K562 (cell line): ENCODE results near the gene P2RX2. TPM values are rescaled to one million over a fixed set of nuclear protein-coding genes. Genes with fewer than 3 reads are reported as not detected.

Experiments
- BCL6 ChIP-seq: fragments of 250-450 bp; sonication (Bioruptor Pico); IDR thresholded peaks from 2 replicates; pipeline ENCODE4 v1.4.0; 2020
- BRF1 ChIP-seq: IDR thresholded peaks from 3 replicates; pipeline ENCODE4 v1.6.1; 2011; ENCODE audit warnings: borderline replicate concordance, mild to moderate bottlenecking; ENCODE audit not compliant: insufficient read length; ENCODE audit errors: extremely low read depth
- E2F6 ChIP-seq, 2 experiments: IDR thresholded peaks; 2 replicates each; pipeline ENCODE4 v1.6.1; 2011; ENCODE audit warnings: borderline replicate concordance in 1 of 2, control low read depth in 1 of 2, low read depth in 1 of 2, low read length in 1 of 2, mild to moderate bottlenecking in 1 of 2, mixed read lengths in 1 of 2, moderate library complexity in 1 of 2; ENCODE audit not compliant: insufficient read depth in 1 of 2, insufficient read length in 1 of 2, poor library complexity in 1 of 2, severe bottlenecking in 1 of 2; ENCODE audit errors: extremely low read depth in 1 of 2
- FOXP1 ChIP-seq: sonication (generic); formaldehyde crosslinking; IDR thresholded peaks from 2 replicates; pipeline ENCODE4 v1.8.0; 2022; ENCODE audit warnings: mild to moderate bottlenecking, missing genetic modification reagents
- GABPB1 ChIP-seq: sonication (generic); formaldehyde crosslinking; IDR thresholded peaks from 2 replicates; pipeline ENCODE4 v1.8.0; 2022; ENCODE audit warnings: mild to moderate bottlenecking, missing genetic modification reagents
- MCM5 ChIP-seq: fragments of 450-650 bp; IDR thresholded peaks from 2 replicates; pipeline ENCODE4 v1.6.1; 2016; ENCODE audit warnings: low read depth
- MECOM ChIP-seq: fragments of 250-450 bp; sonication (Bioruptor Pico); IDR thresholded peaks from 2 replicates; pipeline ENCODE4 v1.8.0; 2022; ENCODE audit warnings: inconsistent platforms
- NFIC ChIP-seq: fragments of 450-650 bp; IDR thresholded peaks from 2 replicates; pipeline ENCODE4 v1.6.1; 2017; ENCODE audit warnings: mild to moderate bottlenecking, inconsistent platforms
- PATZ1 ChIP-seq: fragments of 250-450 bp; sonication (Bioruptor Pico); IDR thresholded peaks from 2 replicates; pipeline ENCODE4 v1.5.0; 2020; ENCODE audit warnings: mild to moderate bottlenecking, borderline replicate concordance
- PML ChIP-seq: IDR thresholded peaks from 2 replicates; pipeline ENCODE4 v1.6.1; 2012; ENCODE audit warnings: low read length, inconsistent platforms
- PYGO2 ChIP-seq: fragments of 450-650 bp; IDR thresholded peaks from 2 replicates; pipeline ENCODE4 v1.6.1; 2016; ENCODE audit warnings: mild to moderate bottlenecking, missing genetic modification characterization, moderate library complexity, missing compliant biosample characterization
- RERE ChIP-seq: sonication (generic); formaldehyde crosslinking; IDR thresholded peaks from 2 replicates; pipeline ENCODE4 v1.8.0; 2023; ENCODE audit warnings: missing genetic modification reagents, mild to moderate bottlenecking, borderline replicate concordance
- SMAD2 ChIP-seq: fragments of 150-350 bp; IDR thresholded peaks from 2 replicates; pipeline ENCODE4 v1.6.1; 2014; ENCODE audit warnings: low read depth, mild to moderate bottlenecking, low read length
- TRIM25 ChIP-seq: fragments of 450-650 bp; IDR thresholded peaks from 2 replicates; pipeline ENCODE4 v1.7.0; 2016; ENCODE audit warnings: borderline replicate concordance
- ZNF740 ChIP-seq, 3 experiments: fragments of 200-800 bp in 1 of 3; sonication (Bioruptor generic) in 1 of 3; sonication (generic) in 1 of 3; formaldehyde crosslinking in 1 of 3; IDR thresholded peaks; 2 replicates each; pipeline versions ENCODE4 v1.6.1 to v1.8.0; 2016 to 2022; ENCODE audit warnings: mild to moderate bottlenecking in 2 of 3, missing compliant biosample characterization in 2 of 3, missing genetic modification characterization in 2 of 3, missing genetic modification reagents in 1 of 3
- polyA plus RNA-seq, 8 experiments: library from polyadenylated mRNA; depleted of rRNA in 4 of 8; stranded (reverse) in 5 of 8; unstranded in 3 of 8; fragments of >200 nt; fragmentation: Nextera tagmentation in 2 of 8; fragmentation: Illumina TruSeq in 1 of 8; extraction: Ambion mirVana in 2 of 8; extraction: Trizol in 1 of 8; gene quantifications; 2 replicates each; pipeline versions ENCODE4 v1.2.1 to v1.2.3, GENCODE V29; 2011 to 2014; ENCODE audit warnings: inconsistent platforms in 1 of 8, missing spikeins in 1 of 8
- total RNA-seq, 7 experiments: library from RNA; depleted of rRNA in 6 of 7; stranded (reverse); fragments of >200 nt in 6 of 7; fragmentation: Illumina TruSeq in 2 of 7; extraction: Trizol in 2 of 7; gene quantifications; 2 replicates each; pipeline versions ENCODE4 v1.2.1 to v1.2.3, GENCODE V29; 2011 to 2021; ENCODE audit warnings: low replicate concordance in 1 of 7

P2RX2 gene
- total and polyA plus RNA-seq, 9 of the 15 experiments (the other 6 are each of a cell fraction or from before 2014, with no cell fraction given), result not detected

- TF ChIP-seq E2F6 (IDR thresholded peaks at IDR 0.05; ENCODE audit: borderline replicate concordance in 1 of 2, extremely low read depth in 1 of 2, insufficient read depth in 1 of 2, insufficient read length in 1 of 2, low read depth in 1 of 2, low read length in 1 of 2, poor library complexity in 1 of 2, severe bottlenecking in 1 of 2), result peak in 1 of 2 experiments; percentile 13
- TF ChIP-seq BCL6 (CRISPR knock-in tag), result no peak
- TF ChIP-seq GABPB1 (CRISPR knock-in tag), result peak; percentile 62; the same call in 1 of the 2 replicates
- no peak for TF ChIP-seq TRIM25
- TF ChIP-seq PATZ1, result no peak
- TF ChIP-seq FOXP1 (CRISPR knock-in tag), result no peak
- no peak for TF ChIP-seq BRF1
- no peak for TF ChIP-seq ZNF740 (CRISPR knock-in tag; IDR thresholded peaks at IDR 0.05)
- TF ChIP-seq ZNF740 (tag; IDR thresholded peaks at IDR 0.05), result no peak
- no peak for TF ChIP-seq SMAD2
- TF ChIP-seq NFIC, result no peak
- TF ChIP-seq PML, result no peak
- TF ChIP-seq PYGO2 (tag), result no peak
- no peak for TF ChIP-seq RERE (CRISPR knock-in tag)
- TF ChIP-seq MECOM (CRISPR knock-in tag), result no peak
- no peak for TF ChIP-seq MCM5
Measured at GRCh38 chr12:132620899-132621656, 2.5 kb downstream of the P2RX2 start (continued).
